Breast epithelium (tissue), 3 donors: Measurements from ENCODE around the gene ORAI2.

ENCODE experiments used
- CTCF ChIP-seq, 3 donors: fragments of 450-650 bp; IDR thresholded peaks; one replicate each; pipeline ENCODE4 v1.5.1; 2016 to 2017; ENCODE audit warnings: antibody characterized with exemption in 3 of 3, mild to moderate bottlenecking in 3 of 3, moderate library complexity in 3 of 3
- POLR2A ChIP-seq: fragments of 450-650 bp; IDR thresholded peaks from one replicate; pipeline ENCODE4 v1.6.1; 2016; ENCODE audit warnings: antibody characterized with exemption, mild to moderate bottlenecking, moderate library complexity

- TF ChIP-seq CTCF (IDR thresholded peaks at IDR 0.05) (no peak), POLR2A (no peak)
These were observed 20.3 kb upstream of the ORAI2 start for GRCh38 chr7:102413091-102413490.
